Psoas muscle (tissue), 8 donors: Measurements from ENCODE around the gene ZNF440. TPM values are rescaled to one million over a fixed set of nuclear protein-coding genes. Genes with fewer than 3 reads are reported as not detected.

Experiments used
- ATAC-seq, 4 donors: fragments of 200-7000 bp; cut with Tn5 transposase; one replicate each; pipeline ENCODE4 v1.9.1; 2020; ENCODE audit warnings: moderate library complexity in 3 of 4, mild to moderate bottlenecking in 2 of 4
- DNase-seq, 2 donors: peaks; one replicate each; pipeline ENCODE4 v3.0.0-alpha.2; 2020
- H3K27ac ChIP-seq: fragments of 200-600 bp; one replicate; pipeline ENCODE4 v1.8.0; 2022
- H3K27me3 ChIP-seq, 3 donors: fragments of 200-600 bp in 1 of 3; one replicate each; pipeline versions ENCODE4 v1.6.1 to v1.8.0; 2013 to 2022; ENCODE audit warnings: low read length in 2 of 3, mild to moderate bottlenecking in 2 of 3, moderate library complexity in 1 of 3; ENCODE audit not compliant: insufficient read depth in 3 of 3
- H3K36me3 ChIP-seq, 2 donors: fragments of 200-600 bp in 1 of 2; one replicate each; pipeline versions ENCODE4 v1.6.1 to v1.8.0; 2013 to 2022; ENCODE audit warnings: low read depth in 1 of 2, mild to moderate bottlenecking in 1 of 2, moderate library complexity in 1 of 2; ENCODE audit not compliant: insufficient read depth in 1 of 2
- H3K4me1 ChIP-seq: fragments of 200-600 bp; one replicate; pipeline ENCODE4 v1.8.0; 2022
- H3K4me3 ChIP-seq: fragments of 200-600 bp; one replicate; pipeline ENCODE4 v1.8.0; 2022; ENCODE audit warnings: mild to moderate bottlenecking
- H3K9me3 ChIP-seq: fragments of 200-600 bp; one replicate; pipeline ENCODE4 v1.8.0; 2022
- WGBS, 3 donors: extraction: QIAGEN DNeasy Blood & Tissue Kit; methylation state at CpG; one replicate each; pipeline versions ENCODE4 v1.1.6 to v1.1.7; 2013; 5-methylcytosine and 5-hydroxymethylcytosine counted together
- intact Hi-C, 2 donors: fragments of 100-400 bp; cut with DNase I; formaldehyde crosslinking; loops; one replicate each; pipeline versions ENCODE4 v1.11.0 to v1.14.2; 2022
- polyA plus RNA-seq, 3 donors: library from polyadenylated mRNA; stranded (reverse); fragments of 200-250 nt; gene quantifications; one replicate each; pipeline ENCODE4 v1.2.3, GENCODE V29; 2013
- total RNA-seq, 4 donors: library from RNA; stranded (reverse); fragmentation: NEBNext Ultra II Directional in 2 of 4; extraction: Animal tissue kit (Norgen Biotek cat#: 25700) in 2 of 4; gene quantifications; one replicate each; pipeline versions ENCODE4 v1.2.1 to v1.2.4, GENCODE V29; 2021 to 2023
- TF ChIP-seq, protein P1 (sequence below): fragments of 200-600 bp; IDR thresholded peaks from one replicate; pipeline ENCODE4 v1.8.0; 2022; ENCODE audit warnings: antibody characterized with exemption
- donor health status: healthy with polysubstance abuse.
- donor health status: DM: no; HTN: no; CAD: no; lungs with moderate emphysema.
- donor health status: Bipolar disorder and iron deficiency.
- donor health status: healthy.
- donor health status: DM: yes; HTN: yes; CAD: no.
- donor health status: DM: no; HTN: no; CAD: no.
- donor health status: DM: no; HTN: no; CAD: no.
- donor health status: DM: yes; HTN: yes; CAD: no.

The ZNF440 gene
- total and polyA plus RNA-seq, 7 donors = 1.1 to 5.0 (median 3.5) TPM

DNA sequence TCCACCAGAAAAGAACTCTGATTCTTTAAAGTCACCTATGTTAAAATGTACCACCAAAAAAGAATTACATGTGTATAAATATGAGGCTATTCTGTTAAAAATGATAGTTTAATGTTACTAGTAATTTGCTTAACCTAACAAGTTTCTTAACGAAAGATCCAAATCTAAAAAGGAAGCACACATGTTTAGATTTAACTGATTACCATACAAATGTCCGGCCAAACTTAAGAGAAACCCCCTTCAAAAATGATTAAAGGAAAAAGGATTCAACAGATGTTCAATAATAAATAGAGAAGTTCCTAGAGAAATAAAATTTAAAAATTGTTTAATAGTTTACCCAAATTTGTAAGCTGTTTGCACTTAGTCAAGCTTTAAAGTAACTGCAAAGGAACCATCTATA is 68.5 kb downstream of the ZNF440 start:
- no peak overlapping the region for H3K4me3 ChIP-seq
- H3K27ac ChIP-seq = no peak overlapping the region
- H3K27me3 ChIP-seq = no peaks in the 10 kb centered on the region
- ATAC-seq = no peak
- peaks cover 2% of the 10 kb centered on the region for H3K4me1 ChIP-seq
- TF ChIP-seq, protein P1, sequence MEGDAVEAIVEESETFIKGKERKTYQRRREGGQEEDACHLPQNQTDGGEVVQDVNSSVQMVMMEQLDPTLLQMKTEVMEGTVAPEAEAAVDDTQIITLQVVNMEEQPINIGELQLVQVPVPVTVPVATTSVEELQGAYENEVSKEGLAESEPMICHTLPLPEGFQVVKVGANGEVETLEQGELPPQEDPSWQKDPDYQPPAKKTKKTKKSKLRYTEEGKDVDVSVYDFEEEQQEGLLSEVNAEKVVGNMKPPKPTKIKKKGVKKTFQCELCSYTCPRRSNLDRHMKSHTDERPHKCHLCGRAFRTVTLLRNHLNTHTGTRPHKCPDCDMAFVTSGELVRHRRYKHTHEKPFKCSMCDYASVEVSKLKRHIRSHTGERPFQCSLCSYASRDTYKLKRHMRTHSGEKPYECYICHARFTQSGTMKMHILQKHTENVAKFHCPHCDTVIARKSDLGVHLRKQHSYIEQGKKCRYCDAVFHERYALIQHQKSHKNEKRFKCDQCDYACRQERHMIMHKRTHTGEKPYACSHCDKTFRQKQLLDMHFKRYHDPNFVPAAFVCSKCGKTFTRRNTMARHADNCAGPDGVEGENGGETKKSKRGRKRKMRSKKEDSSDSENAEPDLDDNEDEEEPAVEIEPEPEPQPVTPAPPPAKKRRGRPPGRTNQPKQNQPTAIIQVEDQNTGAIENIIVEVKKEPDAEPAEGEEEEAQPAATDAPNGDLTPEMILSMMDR = no peak
- DNase-seq = no peak
- WGBS, 3 donors = 63 to 67% (median 65%) methylated on average over 2 of the region's 2 CpGs
- H3K36me3 ChIP-seq = no peaks in the 10 kb centered on the region
- H3K9me3 ChIP-seq = no peaks in the 10 kb centered on the region
- intact Hi-C loops = loop anchor here in 1 of 2 donors (5.0 kb wide), 2 partner anchors 110 to 260 kb away; partner anchors contain the start of gene ZNF20

Other genes starting within 250 kb of the ZNF440 start
- gene ACP5, start 236.6 kb upstream of the ZNF440 start, total RNA-seq = 1 to 10 TPM; 1.3 to 2.7 (median 1.9) TPM
- under 1 TPM; 0.44 to 0.78 (median 0.62) TPM for gene ACP5, start 236.6 kb upstream of the ZNF440 start, polyA plus RNA-seq
- gene ZNF627, start 216.8 kb upstream of the ZNF440 start, total RNA-seq = 1 to 10 TPM; 2.9 to 5.6 (median 4.5) TPM
- 1 to 10 TPM; 2.6 to 4.3 (median 2.9) TPM for gene ZNF627, start 216.8 kb upstream of the ZNF440 start, polyA plus RNA-seq
- 1 to 10 TPM; 1.5 to 4.3 (median 2.2) TPM for gene ZNF823, start 75.3 kb upstream of the ZNF440 start, total RNA-seq
- 1 to 10 TPM; 1.6 to 3.9 (median 2.5) TPM for gene ZNF823, start 75.3 kb upstream of the ZNF440 start, polyA plus RNA-seq
- 1 to 10 TPM; 1.8 to 4.7 (median 2.3) TPM for gene ZNF441, start 47.3 kb upstream of the ZNF440 start, total RNA-seq
- gene ZNF441, start 47.3 kb upstream of the ZNF440 start, polyA plus RNA-seq = 1 to 10 TPM; 1.3 to 2.8 (median 1.5) TPM
- 1 to 10 TPM in 2 of 4 donors, under 1 TPM in 2; 0.66 to 1.9 (median 1.1) TPM for gene ZNF491, start 15.8 kb upstream of the ZNF440 start, total RNA-seq
- gene ZNF491, start 15.8 kb upstream of the ZNF440 start, polyA plus RNA-seq = 1 to 10 TPM in 1 of 3 donors, under 1 TPM in 2; 0.44 to 1.2 (median 0.53) TPM
- 1 to 10 TPM in 1 of 4 donors, under 1 TPM in 3; 0.30 to 2.4 (median 0.35) TPM for gene ZNF439, start 34.5 kb downstream of the ZNF440 start, total RNA-seq
- 1 to 10 TPM in 1 of 3 donors, under 1 TPM in 2; 0.17 to 1.2 (median 0.49) TPM for gene ZNF439, start 34.5 kb downstream of the ZNF440 start, polyA plus RNA-seq
- gene ZNF69, start 73.5 kb downstream of the ZNF440 start, total RNA-seq = 1 to 10 TPM in 3 of 4 donors, under 1 TPM in 1; 0.71 to 3.4 (median 2.0) TPM
- gene ZNF69, start 73.5 kb downstream of the ZNF440 start, polyA plus RNA-seq = 1 to 10 TPM in 2 of 3 donors, under 1 TPM in 1; 0.34 to 1.3 (median 1.2) TPM
- 1 to 10 TPM; 2.6 to 3.3 (median 3.1) TPM for gene ZNF700, start 110.8 kb downstream of the ZNF440 start, total RNA-seq
- 1 to 10 TPM; 1.7 to 3.1 (median 3.0) TPM for gene ZNF700, start 110.8 kb downstream of the ZNF440 start, polyA plus RNA-seq
- gene ZNF763, start 150.8 kb downstream of the ZNF440 start, total RNA-seq = 1 to 10 TPM in 2 of 4 donors, under 1 TPM in 2; 0.22 to 1.6 (median 0.81) TPM
- 1 to 10 TPM in 1 of 3 donors, under 1 TPM in 2; 0.56 to 1.3 (median 0.82) TPM for gene ZNF763, start 150.8 kb downstream of the ZNF440 start, polyA plus RNA-seq
- 1 to 10 TPM; 2.7 to 4.0 (median 3.1) TPM for gene ZNF433, start 221.4 kb downstream of the ZNF440 start, total RNA-seq
- 1 to 10 TPM; 1.4 to 4.2 (median 2.8) TPM for gene ZNF433, start 221.4 kb downstream of the ZNF440 start, polyA plus RNA-seq
- not detected for gene ZNF878, start 238.7 kb downstream of the ZNF440 start, total RNA-seq
- under 1 TPM in 2 of 3 donors, not detected in 1; 0.03 TPM for gene ZNF878, start 238.7 kb downstream of the ZNF440 start, polyA plus RNA-seq